D341Med (cell line): Measurements from ENCODE around the gene ATP5IF1.

Experiments
- DNase-seq: peaks from one replicate; pipeline ENCODE4 v3.0.0; 2012; ENCODE audit warnings: low spot score

Gene ATP5IF1

DNA sequence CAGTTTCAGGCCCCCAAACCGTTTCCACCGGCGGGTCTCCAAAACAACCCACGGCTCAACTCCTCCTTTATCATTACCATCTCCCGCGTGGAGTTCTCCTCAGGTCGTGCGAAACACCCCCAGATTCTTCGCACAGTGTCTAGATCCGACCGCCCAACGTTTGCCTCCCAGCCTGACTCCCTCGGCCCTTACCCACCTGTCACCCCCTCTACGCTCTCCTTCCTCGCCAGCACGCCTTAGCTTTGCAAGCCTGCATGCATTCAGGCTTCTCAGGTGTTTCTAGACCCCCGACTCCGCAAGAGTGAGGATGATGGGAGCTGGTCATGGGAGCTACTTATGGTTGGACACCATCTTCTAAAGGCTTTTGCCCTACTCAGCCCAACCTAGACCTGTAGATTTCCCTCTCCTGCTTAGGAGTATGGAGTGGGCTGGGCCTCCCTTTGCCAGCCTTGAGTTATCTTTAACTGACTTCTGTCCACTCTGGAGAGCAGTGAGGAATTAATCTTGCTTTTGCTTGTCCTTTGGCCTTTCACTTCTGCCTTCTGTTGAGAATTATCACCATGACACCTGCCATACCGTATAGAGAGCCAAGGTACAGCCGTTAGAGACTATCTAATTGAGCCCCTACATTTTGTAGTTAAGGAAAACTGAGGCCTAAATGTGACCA is 865 bp downstream of the ATP5IF1 start:
- no peak for DNase-seq

DNA sequence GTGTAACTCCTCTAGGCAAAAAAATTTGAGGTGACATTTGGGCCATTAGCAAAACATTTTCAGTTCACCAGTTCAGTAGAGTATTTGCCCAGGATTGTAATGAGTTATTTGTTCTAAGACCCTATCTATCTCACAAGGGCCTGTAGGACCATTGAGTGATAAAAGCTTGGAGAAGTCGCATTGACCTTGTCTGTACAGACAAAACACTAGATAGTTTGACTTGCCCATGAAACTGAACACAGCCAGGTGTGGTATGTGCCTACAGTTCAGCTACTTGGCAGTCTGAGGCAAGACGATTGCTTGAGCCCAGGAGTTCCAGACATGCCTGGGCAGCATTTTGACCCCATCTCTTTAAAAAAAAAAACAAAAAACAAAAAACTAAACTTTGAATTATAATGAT is 3.1 kb downstream of the ATP5IF1 start:
- DNase-seq = no peak

DNA sequence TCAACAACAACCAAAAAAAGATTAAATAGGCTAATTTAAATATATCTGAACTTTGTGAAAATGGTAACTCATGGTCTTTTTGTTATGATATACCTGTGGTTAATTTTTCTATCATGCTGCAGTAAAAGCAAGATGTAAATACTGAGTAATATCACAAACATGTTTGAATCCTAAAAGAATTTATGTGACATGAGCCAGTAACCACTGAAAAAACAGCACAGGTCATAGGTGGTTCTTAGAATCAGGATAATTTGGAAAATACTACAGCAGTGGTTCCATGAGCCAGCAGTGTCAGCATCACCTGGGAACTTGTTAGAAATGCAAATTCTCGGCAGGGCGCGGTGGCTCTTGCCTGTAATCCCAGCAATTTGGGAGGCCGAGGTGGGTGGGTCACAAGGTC is 4.1 kb downstream of the ATP5IF1 start:
- DNase-seq = no peak

DNA sequence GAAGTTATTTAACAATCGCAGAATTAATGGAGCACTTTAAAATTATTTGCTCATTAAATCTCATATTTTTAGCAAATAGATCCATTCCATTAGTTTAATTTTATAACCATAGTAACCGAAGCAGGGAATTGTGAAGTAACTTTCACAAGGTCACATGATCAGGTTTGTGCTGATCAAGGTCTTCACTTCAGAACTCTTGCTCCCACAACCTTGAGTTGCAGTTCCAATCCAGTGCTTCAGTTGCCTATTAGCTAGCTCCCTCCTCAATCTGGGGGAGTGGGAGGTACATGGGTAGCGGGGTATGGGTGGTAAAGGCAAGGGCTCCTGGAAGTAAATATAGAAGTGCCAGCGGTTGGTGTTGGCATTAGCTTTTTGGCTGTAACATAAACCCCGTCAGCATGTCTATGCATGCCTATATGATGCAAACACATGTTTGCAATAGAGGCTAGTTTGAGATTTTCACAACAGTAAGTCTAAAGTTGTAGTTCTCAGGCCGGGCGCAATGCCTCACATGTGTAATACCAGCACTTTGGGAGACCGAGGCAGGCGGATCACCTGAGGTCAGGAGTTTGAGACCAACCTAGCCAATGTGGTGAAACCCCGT is 5.8 kb downstream of the ATP5IF1 start:
- no peak for DNase-seq

DNA sequence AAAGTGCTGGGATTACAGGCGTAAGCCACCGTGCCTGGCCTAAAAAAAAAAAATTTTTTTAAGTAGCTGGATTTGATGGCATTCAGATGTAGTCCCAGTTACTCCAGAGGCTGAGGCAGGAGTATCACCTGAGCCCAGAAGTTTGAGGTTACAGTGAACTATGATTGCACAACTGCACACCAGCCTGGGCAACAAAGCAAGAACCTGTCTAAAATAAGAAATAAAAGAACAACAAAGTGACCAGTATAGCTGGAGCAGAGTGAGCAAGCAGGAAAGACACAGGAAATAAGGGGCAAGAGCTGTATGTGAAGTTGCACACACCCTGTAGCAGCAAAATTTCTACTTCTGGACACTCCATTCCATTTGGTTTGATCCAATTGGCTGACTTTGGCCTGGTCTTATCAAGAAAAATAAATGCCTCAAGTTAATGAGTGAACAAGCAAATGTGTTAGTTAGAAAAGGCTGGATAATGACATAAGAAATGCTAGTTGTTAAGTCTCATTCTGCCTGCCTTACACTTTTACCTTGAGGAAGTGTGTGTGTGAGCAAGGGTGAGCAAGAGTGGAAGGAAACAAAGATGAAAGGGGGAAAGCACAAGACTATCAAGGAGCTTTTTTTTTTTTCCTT is 7.9 kb downstream of the ATP5IF1 start:
- DNase-seq = no peak

DNA sequence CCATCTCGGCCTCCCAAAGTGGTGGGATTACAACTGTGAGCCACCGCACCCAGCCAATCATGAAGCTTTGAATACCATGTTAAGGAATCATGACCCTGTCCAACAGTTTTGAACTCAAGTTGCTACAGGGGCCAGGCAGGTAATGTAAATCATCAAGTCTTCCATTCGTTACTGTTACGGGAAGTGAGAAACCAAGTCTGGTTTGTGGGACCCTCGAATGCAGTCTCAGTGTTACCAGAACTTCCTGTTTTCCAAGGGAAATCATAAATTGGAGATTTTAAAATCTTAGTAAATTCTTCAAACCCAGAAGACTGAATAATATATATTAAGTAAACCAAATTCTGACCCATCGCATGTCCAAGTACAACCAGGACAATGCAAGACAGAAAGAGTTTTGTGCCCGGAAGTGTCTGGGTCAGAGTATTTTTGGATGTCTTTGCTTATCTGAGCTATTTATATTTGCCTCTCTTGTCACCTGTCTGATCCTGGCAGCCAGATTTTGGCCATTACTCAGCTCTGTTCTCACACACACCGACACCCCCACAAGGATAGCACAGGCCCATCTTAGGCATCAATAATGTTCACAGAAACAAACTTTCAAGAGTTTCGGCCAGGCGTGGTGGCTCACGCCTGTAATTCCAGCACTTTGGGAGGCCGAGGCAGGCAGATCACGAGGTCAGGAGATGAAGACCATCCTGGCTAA is 8.8 kb downstream of the ATP5IF1 start:
- DNase-seq = no peak

DNA sequence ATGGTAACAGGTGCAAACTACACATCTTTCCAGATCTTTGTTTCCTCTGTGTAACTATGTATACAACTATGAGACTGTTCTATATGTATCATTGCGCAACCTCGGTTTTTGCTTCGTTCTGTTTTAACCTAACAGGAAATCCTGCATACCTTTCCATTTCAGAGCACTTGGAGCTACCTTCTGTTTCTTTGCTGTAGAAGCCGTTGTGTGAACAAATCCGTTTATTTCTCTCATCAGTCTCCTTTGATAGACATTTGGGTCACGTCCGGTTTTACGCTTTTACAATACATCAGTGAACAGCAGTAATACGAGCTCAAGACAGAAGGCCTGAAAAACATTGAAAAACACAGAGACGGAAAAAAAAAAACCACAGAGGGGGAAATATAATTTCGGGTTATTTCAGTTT is 10.5 kb downstream of the ATP5IF1 start:
- no peak for DNase-seq

DNA sequence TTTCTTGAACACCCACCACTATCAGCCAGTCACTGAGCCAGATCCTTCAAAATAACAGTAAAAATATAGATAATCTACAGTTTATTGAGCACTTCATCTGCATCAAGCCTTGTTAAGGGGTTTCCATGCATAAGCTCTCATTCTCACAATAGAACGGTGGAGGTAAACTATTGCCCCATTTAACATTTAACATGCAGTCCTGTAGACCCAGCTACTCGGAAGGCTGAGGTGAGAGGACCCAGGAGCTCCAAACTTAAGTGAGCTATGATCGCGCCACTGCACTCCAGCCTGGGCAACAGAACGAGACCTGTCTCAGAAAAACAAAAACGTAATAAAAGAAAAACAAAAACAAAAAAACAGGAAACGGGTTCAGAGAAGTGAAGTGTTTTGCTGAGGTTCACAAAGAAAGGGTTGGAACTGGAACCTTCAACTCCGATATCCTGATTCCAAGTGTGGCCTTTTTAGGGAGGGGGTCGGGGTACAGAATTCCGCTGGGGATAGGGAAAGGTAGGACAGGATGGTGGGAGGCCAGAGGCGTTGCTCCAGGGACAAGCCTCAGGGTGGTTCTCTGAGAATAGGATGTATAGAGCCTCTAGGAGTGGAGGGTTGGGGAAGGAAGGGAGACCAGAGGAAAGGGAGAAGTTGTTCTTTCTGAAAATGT is 11.8 kb downstream of the ATP5IF1 start:
- DNase-seq = no peak

DNA sequence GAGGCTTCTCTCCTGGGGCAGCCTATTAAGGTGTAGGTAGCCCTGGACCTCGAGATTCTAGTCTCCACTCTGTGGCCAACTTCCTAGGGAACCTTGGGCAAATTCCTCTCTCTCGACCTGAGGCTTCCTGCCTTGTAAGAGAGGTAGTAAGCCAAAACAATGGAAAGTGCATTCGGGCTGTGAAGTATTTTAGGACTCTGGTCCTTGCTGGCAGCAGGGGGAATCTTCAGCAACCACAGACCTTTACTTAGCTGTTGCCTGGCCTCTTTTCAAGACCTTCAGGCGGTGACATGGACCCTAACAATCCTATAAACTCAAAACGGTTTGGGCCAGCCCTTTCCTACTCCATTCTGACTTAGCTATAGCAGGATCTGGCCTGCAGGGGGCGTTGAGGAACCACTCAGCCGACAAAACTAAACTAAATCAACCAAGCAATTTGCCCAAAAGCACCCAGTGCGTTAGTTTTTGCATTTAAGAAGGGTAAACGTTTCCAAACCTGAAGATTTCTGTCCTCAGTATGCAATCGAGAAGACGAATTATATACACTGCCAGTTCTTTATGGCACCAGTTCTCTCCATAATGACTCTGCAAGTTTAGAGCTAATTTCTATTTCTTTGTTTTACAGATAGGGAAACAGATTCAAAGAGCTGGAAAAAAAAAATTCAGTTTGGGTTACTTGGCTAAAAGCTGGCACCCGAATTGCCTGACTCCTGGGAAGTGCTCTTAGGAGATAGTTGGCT is 12.5 kb downstream of the ATP5IF1 start:
- DNase-seq = peak; percentile 65

DNA sequence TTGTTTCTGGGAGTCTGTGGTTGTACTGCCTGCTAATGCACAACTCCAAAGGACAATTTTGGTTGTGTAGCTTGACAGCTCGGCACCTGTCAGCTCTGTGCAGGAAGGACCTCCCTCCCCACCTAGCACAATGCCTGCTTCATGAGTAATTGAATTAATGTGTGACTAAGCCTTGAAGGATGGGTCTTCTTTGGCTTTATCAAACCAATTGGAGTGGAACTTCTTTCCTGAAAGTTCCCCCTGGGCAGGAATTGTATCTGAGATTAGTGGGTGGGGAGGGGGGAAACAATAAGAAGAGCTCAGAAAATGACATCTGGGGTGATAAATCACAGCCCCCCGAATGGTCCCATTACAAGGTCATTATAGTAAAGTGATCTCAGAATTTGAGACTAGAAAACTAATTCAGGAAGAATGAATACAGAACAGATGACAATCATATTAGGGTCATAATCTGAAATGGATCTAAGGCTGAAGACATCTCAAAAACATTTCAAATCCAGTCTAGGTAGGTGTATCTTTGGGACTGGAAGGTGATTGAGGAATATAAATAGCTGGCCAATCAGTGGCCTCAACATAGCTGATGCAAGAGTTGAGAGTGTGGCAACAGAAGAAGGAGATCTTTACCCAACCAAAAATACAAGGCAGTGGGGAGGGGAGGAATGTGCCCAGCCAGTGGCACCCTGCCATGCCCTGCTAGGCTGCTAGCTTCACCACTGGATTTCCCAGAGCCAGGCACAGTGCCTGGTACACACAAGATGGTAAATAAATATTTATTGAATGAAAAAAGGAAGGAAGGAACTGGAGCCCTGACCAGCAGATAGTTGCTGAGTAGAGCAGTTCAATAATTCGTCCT is 13.3 kb downstream of the ATP5IF1 start:
- peak; percentile 43 for DNase-seq

DNA sequence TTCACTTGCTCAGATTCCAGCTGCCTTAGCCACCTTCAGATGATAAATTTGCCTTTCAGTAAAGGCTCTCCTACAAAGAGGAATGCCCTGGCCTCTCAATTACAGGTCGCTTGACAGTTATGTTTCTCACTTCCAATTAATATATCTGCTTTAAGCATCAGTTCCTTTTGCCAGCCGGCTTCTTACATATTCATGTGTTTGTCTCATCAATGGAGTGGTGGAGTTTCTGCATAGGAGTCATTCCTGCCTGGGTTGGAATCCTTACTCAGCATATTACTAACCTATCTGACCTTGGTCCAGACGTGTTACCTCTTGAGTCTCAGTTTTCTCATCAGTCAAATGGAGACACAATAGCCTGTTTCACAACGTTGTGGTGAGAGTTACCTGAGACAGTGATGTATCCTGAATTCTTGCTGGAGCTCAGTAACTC is 14.0 kb downstream of the ATP5IF1 start:
- DNase-seq = no peak

DNA sequence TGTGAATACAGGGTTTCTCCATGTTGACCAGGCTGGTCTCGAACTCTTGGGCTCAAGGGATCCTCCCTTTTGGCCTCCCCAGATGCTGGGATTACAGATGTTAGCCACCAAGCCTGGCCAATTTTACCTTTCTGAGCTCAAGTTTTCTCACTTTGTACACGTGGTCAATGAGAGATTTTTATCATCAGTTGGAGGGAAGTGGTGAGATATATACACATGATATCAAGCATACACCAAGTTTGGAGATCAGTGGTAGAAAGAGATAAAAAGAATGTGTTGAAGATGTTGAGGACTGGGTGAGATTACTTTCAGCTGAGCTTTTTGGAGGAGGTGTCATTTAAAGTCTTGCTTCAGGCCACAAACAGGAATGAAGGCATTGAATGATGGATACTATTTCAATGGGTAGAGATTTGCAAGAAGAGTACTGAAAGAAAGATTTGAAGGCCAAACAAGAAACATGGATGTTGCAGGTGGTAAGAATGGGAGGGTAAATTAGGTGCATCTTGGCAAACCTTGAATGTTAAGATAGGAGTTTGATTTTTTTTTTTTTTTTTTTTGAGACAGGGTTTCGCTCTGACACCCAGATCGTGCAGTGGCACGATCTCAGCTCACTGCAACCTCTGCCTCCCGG is 20.4 kb downstream of the ATP5IF1 start:
- DNase-seq = no peak

DNA sequence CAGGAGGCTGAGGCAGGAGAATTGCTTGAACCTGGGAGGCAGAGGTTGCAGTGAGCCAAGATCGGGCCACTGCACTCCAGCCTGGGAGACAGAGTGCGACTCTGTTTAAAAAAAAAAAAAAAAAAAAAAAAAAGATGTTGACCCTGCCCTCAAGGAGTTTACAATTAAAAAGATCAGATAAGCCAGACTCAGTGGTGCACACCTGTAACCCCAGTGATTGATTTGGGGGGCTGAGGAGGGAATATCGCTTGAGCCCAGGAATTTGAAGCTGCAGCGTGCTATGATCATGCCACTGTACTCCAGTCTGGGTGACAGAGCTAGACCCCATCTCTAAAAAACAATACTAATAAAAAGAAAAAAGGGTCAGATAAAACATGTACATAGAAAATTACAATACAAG is 21.8 kb downstream of the ATP5IF1 start:
- no peak for DNase-seq

DNA sequence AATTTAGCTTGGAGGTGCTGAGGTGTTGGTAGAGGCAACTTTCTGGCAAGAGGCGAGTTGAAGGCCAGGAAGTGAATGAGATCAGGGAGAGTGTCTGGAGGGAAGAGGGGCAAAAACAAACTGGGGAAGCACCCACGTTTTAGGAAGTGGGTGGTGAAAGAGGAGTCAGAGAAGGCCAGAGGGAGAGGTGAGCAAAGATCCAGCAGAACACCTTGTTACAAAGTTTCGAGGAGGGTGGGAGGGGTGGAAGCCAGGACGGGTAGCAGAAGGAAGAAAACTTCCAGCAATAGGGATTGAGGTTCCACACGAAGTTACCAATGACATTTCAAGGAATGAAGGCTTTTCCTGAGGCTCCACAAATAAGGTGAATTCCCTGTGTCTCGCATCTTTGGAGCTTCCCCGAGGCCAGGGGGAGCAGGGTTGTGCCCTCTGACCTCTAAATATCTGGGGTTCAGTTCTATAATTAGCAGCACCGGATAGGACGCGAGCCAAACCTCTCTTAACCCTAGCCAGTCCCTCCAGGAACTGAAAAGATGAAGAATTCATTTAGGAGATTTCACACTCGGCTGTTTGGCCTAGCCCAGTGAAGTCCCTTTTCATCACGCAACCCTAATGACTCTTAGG is 22.8 kb downstream of the ATP5IF1 start:
- DNase-seq = no peak

DNA sequence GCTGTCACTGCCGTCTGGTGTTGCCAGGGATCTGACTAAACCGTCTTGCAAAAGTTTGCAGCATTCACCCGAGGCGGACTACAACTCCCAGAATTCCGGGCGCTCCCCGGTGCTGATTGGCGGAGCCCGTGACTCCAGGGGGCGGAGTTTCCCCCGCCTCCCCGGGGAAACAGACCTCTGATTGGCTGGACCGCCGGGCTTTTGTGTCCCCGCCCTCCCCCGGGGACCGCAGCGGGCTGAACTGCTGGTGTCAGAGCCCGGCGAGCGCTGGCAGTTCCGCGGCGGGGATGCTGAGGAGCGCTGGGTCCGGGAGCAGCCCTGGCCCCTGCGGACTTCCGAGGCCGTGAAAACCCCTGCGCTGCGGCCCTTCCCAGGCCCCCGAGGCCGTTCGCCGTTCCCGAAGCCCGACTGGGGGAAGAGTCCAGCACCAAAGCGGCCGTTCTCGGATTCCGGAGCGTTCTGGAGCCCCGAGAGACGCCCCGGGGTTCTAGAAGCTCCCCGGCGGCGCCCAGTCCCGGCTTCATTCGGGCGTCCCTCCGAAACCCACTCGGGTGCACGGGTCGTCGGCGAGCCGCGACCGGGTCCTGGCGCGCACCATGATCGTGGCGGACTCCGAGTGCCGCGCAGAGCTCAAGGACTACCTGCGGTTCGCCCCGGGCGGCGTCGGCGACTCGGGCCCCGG is 23.5 kb downstream of the ATP5IF1 start, which contains the start of gene SESN2:
TSS of gene SESN2 (plus strand) at position 267 of the 682 bp plus-strand sequence. CDS start at position 597, 330 bp downstream.
- peak; percentile 97 for DNase-seq

DNA sequence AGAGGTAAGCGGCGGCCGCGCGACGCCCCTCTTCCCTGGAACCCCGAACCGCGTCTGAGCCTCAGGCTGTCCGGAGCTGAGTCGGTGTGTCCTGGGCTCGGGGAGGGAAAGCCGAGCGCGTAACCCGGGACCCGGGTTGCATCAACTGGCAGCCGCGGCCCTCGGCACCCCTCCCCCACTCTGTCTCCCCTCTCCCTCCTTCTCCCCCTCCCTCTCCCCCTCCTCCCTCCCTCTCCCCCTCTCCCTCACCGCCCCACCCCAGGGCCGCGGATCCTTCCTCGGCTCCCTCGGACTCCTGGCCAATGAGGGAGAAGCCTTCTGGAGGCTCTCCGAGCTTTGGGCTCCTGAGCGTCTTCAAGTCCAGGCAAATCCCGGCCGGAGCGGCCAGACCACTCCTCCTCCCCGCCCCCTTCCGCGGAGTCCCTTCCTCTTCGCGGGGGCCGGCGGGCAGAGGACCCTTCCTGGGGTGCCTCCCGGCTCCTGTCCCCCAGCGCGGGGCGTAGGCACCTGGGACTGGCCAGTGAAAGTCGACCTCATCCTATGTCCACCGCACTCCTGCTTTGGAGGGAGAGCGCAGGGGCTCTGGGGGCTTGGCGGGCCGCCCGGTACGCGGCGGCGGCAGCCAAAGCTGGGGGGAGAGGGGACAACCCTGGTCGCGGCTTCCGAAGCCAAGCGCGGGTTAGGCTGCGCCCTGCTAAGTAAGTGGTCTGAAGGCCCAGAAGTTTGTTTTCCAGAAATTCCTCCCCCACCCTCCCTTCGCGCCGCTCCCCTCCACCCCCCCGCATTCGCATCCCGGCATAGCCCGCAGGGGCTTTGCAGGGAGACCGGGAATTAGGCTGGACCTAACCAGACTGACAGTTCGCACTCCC is 24.2 kb downstream of the ATP5IF1 start:
- DNase-seq = peak; percentile 73

DNA sequence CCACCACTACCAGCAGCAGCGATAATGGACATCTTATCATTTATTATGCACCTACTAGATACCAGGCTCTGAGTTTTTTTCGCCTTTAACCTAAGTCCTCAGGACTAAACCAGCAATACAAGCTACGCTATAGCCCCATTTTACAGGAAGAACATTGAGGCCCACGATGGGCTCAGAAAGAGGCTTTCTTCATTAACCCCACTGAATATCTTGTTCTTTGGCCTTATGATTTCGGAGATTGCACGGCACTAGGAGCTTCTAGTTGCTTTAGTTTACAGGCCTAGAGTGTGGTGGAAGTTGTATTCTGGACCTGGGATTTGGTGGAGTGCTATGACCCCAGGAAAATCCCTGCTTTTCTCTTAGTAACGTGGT is 24.9 kb downstream of the ATP5IF1 start:
- DNase-seq = no peak

DNA sequence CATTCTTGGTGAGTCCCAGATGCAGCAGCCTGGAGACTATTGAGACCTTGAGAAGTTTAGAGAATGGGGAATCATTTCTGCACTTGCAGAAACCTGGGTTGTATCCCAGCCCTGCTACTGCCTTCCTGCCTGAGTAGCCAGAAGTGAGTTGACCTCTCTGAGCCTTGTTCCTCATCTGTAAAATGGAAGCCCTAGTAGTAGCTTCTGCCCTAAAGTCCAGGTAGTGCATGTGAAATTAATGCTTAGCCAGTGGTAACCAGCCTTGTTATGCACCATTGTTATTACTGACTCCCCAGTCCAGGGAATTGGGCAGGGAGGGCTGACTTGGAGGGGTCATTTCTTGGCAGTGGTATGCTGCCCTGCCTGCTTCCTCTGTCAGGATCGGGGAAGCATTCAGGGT is 29.0 kb downstream of the ATP5IF1 start:
- no peak for DNase-seq
